ENCODE measurements around the gene ATPAF1. TPM values are rescaled to one million over a fixed set of nuclear protein-coding genes. Genes with fewer than 3 reads are reported as not detected.
A peak's percentile ranks its signal among the peaks of the same experiment; 100 is the strongest.

The ATPAF1 gene
- total and polyA plus RNA-seq, 10 of the 15 experiments (the other 5 are each of a cell fraction or from before 2014, with no cell fraction given) = 15.2 to 93.5 (median 48.4) TPM

- in situ Hi-C loops (cut with MboI) (no loop called here), intact Hi-C loops (cut with micrococcal nuclease; ENCODE audit: unreplicated experiment) (no loop called here)
- SMC1A ChIA-PET (ENCODE audit: uncharacterized antibody, unreplicated experiment) = interaction anchor here (1.9 kb wide), 1 partner anchor 10 kb away, joined by 6 read pairs; no protein-coding TSS in a partner anchor
- Histone ChIP-seq H3K9me3 (replicated peaks; ENCODE audit: control insufficient read depth, insufficient read depth, low read length) (peaks cover 2% of the 10 kb centered on the region; the same call in 2 of the 3 replicates), H2AFZ (ENCODE audit: control insufficient read depth, low read depth, low read length) (no peak overlapping the region), H3K79me2 (ENCODE audit: control insufficient read depth, insufficient read depth, low read length) (no peaks in the 10 kb centered on the region), H3K4me3 (no peak overlapping the region), H3K4me1 (ENCODE audit: control insufficient read depth, insufficient read depth, low read length) (peaks cover 18% of the 10 kb centered on the region), H3K4me2 (ENCODE audit: control insufficient read depth, insufficient read depth) (no peak overlapping the region), H3K27ac (ENCODE audit: control insufficient read depth, insufficient read depth) (no peak overlapping the region), H3K27me3 (replicated peaks in 1 of 2; ENCODE audit: control insufficient read depth in 2 of 2, insufficient read depth in 2 of 2, low read length in 1 of 2) (no peaks in the 10 kb centered on the region), H3K9ac (ENCODE audit: control insufficient read depth, insufficient read depth, low read length) (no peak overlapping the region), H4K20me1 (ENCODE audit: control insufficient read depth, insufficient read depth) (no peaks in the 10 kb centered on the region), H3K36me3 (ENCODE audit: control insufficient read depth in 2 of 2, insufficient read depth in 2 of 2, low read length in 1 of 2) (peaks cover 2 to 6% of the 10 kb centered on the region in 2 experiments; a peak in 3 of 4 replicates)
- DNase-seq (ENCODE audit: low read depth, low spot score) = no peak
- ATAC-seq = no peak
- CTCF ChIA-PET = interaction anchor here (0.7 to 1.6 kb wide), 6 partner anchors 17 to 53 kb away, joined by 3 to 5 read pairs (median 4); partner anchors contain the start of gene MOB3C
- BruUV-seq (replicated peaks) = no TSS peak
- RAD21 ChIA-PET (ENCODE audit: unreplicated experiment) = interaction anchor here (1.4 kb wide), 1 partner anchor 10 kb away, joined by 8 read pairs; the partner anchor contains the start of gene ATPAF1
- FAIRE-seq = peak; percentile 35
- 47% methylated on average over 1 of the region's 1 CpG for WGBS (ENCODE audit: insufficient coverage, insufficient replicate concordance, low lambda C conversion rate, missing lambda C conversion rate)
- POLR2A ChIA-PET = interaction anchor here (0.6 to 0.9 kb wide), 2 partner anchors 10 to 289 kb away, joined by 3 to 4 read pairs; no protein-coding TSS in a partner anchor
- TF ChIP-seq LARP7 (IDR thresholded peaks at IDR 0.05) (no peak), BCLAF1 (IDR thresholded peaks at IDR 0.05) (no peak), SRF (IDR thresholded peaks at IDR 0.05; ENCODE audit: low read depth in 2 of 2, low read length in 2 of 2) (no peak), CEBPZ (IDR thresholded peaks at IDR 0.05; ENCODE audit: low read depth, low read length) (no peak), MLLT1 (IDR thresholded peaks at IDR 0.05) (no peak), CUX1 (IDR thresholded peaks at IDR 0.05; ENCODE audit: insufficient replicate concordance, low read depth, low read length) (no peak), RELA (IDR thresholded peaks at IDR 0.05; ENCODE audit: borderline replicate concordance, partially characterized antibody) (no peak)
Measured at GRCh38 chr1:46657775-46658174, 10.4 kb downstream of the ATPAF1 start.
